HL-60/S4 (cell line): Measurements from ENCODE around the gene TSC22D1.

Source experiments
- in situ Hi-C: fragments of 300-500 bp; cut with MboI; formaldehyde crosslinking; loops from 2 replicates; pipeline ENCODE4 v1.14.3; 2022; ENCODE audit warnings: low sequenced_read_pairs

The TSC22D1 gene

DNA sequence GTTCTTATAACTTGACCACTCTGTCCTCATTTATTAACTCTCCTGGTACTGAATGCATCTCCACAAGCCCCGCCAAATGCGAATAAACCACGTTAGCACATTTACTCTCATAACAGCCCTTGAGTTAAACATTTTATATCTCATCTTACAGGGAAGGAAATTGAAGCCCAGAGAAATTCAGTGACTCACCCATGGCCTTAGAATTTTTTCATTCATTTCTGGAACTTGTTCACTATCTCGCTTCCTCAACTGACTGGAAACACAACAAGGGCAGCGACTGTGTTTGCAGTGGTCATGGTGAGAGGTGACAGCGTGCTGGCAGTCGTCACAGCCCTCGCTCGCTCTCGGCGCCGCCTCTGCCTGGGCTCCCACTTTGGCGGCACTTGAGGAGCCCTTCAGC lies 163.0 kb downstream of the TSC22D1 start:
- in situ Hi-C loops = no loop called here

- in situ Hi-C loops = no loop called here
Measured at GRCh38 chr13:44412346-44412935, 163.7 kb downstream of the TSC22D1 start.

DNA sequence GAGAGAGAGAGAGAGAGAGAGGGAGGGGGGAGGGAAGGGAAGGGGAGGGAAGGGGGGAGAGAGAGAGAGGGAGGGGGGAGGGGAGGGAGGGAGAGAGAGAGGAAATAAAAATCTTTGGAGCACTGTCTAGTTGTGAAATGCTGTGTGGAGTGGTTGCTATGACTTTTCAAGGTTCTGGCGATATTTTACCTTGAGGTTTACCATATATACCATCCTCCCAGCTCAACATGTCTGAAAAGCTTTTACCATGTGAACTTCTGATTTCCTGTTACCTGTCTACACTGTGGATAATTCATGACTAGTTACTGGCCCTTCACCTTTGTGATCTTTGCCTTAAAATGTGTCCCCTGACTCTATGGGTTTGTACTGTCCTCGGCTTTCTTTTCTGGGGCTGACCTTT lies 164.3 kb downstream of the TSC22D1 start:
- in situ Hi-C loops = no loop called here

- in situ Hi-C loops = no loop called here
Measured at GRCh38 chr13:44410328-44410859, 165.7 kb downstream of the TSC22D1 start.

- in situ Hi-C loops = no loop called here
Measured at GRCh38 chr13:44409595-44409994, 166.5 kb downstream of the TSC22D1 start.

DNA sequence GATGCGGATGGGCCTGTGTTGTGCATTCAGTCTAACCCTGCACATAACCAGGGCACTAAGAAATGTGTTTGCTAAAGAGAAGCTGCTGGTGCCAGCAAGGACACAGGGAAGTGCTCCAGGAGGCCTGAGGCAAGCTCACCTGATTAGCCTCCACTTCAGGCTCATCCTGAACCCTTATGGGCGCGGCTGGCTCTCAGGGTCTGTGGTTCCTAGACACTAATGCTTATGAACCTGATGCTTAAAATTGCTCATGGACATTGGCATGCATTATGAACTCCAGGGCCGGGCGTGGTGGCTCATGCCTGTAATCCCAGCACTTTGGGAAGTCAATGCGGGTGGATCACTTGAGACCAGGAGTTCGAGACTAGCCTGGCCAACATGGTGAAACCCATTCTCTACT lies 168.2 kb downstream of the TSC22D1 start:
- in situ Hi-C loops = no loop called here

- in situ Hi-C loops = no loop called here
Measured at GRCh38 chr13:44407379-44407778, 168.8 kb downstream of the TSC22D1 start.

DNA sequence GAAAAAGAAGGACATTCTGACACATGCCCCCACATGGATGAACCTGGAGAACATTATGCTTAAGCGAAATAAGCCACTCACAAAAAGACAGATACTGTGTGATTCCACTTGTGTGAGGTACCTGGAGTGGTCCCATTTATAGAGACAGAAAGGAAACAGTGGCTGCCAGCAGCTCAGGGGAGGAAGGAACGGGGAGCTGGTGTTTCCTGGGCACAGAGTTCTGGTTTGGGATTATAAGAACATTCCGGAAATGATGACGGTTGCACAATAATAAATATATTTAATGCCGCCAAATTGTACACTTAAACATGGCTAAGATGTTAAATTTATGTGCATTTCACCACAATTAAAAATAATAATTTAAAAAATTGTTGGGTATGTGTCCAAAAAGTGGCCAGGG lies 169.5 kb downstream of the TSC22D1 start:
- in situ Hi-C loops = no loop called here

DNA sequence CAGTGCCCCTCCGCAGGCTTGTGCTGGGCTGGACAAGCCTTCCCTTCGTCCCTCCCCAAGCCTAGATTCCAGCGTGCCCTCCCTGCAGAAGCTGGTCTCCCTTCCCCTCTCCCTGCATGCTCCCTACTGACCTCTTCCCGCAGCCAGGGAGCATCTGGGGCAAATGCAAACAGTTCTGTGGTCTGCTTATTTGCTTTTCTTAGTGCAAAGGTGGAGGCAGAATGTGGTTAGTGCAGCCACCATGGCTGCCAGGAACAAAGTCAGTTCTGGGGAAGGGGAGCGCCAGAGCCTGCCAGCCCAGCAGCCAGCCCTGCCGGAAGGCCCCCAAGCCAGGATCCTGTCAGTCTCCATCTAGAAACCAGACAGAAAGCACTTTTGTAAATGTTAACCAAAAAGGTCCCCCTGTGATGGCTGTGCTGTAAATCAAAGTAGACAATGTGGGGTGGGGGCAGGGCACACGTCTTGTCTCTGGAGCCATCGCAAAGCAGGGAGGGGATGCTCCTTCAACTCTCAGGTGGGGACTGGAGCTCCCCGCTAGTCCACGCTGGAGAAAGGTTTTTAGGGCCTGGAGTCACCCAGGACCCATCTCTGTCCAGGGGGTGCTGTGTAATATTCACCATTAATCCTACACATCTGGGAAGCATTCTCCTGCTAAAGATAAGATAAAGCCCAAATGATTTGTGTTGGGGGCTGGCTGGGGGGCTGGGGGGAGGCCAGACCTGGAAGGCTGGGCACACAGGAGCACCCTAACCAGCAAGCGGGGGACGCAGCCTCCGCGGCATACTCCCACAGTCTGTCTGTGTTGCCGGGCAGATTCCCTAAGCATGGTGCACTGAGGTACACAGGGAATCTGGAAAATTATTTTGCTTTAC lies 171.6 kb downstream of the TSC22D1 start:
- in situ Hi-C loops = no loop called here

DNA sequence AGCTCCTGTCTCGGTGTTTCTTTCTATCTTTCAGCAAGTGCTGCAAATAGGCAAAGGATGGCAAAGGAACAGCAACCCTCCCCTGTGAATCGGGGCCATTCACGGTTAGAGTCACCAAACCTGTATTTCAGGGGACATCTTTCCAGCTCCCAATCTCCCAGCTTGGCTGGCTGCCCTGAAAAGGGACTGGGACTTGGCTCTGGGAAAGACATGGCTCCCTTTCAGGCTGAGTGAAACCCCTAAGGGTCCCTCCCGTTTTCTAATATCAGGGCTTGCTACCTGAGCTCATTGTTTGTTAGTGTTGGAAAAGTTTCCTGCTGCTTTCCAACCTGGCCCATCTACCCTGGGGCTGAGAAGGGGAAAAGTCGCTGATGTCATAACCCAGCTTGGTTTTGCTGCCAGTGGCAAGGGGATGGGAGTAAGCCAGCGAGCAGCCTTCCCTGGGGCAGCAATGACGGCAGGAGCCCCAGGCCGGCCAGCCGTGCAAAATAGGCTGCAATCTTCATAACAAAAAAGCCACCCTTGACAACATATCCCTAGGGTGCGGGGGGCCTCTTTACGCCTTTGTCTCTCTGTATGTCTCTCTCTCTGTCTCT lies 172.6 kb downstream of the TSC22D1 start:
- in situ Hi-C loops = no loop called here

DNA sequence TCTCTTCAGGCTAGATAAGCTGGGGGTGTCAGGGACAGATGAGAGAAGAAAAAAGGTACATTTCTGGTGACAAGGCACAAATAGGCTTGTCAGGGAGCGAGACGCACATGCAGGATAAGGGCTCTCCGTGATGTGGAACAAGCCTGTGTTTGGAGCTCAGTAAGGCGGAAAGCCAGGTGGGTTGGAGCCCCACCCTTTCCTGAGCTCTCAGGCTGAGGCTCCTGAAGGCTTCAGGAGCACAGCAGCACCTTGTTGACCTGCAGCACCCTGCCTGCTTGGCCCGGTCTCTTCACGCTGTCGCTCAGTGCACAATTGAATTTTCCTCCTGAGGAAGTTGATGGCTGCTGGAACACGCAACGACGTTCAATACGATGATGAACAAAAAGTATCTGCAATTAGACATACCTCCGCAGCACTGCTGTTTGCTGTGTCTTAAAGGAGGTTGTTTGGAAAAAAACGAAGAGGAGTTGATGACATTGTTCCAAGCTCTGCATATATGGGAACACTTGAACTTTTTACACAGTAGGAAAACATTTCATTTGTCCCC lies 173.2 kb downstream of the TSC22D1 start:
- in situ Hi-C loops = no loop called here

GRCh38 chr13:44401577-44401976 lies 174.6 kb downstream of the TSC22D1 start:
- in situ Hi-C loops = no loop called here

- in situ Hi-C loops = no loop called here
Measured at GRCh38 chr13:44400736-44401135, 175.4 kb downstream of the TSC22D1 start.

DNA sequence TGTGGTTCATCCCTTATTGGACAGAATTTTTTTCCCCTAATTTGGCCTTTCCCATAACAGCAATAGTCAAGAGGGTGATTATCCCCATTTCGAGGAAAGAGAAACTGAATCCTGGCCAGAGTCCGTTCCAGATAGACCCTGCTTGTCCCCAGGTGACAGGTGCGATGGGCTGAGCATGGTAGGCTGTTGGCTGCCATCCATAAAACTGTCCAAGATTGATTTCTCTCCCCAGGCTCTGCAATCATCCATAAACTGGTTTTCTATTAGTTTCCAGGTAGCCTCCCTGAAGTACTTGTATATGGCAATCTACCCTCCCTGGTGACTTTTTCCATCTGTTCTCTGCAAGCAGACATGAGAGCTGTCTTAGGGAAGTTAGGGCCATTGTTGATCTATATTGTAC lies 177.1 kb downstream of the TSC22D1 start:
- in situ Hi-C loops = no loop called here

DNA sequence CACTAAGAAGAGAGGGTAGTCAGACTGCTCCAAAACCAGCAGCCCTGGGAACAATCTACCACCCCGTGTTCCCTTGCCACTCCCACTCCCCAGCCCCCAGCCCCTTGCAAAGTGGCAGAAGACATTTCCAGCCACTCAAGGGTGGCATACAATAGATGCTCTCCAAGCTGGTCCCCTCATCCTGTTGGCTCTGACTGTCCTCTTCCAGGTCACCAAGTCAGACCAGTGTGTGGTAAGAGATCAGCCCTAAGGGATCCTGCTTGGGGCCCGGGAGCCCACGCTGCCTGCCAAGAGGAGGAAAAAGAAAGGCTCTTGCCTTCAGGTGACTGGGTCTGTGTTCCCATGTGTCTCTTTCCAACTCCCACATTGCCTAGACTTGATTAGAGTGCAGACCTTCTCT lies 177.5 kb downstream of the TSC22D1 start:
- in situ Hi-C loops = no loop called here

DNA sequence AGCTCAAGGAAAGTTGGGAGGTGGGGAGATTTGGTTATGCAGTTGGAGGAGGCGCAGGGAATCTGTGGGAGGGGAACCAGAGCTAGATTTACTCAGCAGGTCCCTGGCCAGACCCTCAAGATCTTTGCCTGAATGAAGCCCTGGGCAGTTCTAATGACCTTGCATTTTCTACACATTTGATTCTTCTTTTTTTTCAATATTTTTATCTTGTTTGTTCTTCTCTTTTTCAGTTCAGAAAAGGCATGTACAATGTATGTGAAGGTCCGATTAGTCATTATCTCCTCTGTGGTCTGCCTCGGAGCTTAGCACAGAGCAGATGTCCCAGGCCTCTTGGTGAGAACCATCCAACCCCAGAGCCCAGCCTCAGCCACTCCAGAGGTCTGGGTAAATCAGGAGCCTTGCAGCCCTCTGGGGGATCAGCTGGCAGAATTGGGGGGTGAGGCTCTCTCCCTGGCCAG lies 178.3 kb downstream of the TSC22D1 start:
- in situ Hi-C loops = no loop called here

DNA sequence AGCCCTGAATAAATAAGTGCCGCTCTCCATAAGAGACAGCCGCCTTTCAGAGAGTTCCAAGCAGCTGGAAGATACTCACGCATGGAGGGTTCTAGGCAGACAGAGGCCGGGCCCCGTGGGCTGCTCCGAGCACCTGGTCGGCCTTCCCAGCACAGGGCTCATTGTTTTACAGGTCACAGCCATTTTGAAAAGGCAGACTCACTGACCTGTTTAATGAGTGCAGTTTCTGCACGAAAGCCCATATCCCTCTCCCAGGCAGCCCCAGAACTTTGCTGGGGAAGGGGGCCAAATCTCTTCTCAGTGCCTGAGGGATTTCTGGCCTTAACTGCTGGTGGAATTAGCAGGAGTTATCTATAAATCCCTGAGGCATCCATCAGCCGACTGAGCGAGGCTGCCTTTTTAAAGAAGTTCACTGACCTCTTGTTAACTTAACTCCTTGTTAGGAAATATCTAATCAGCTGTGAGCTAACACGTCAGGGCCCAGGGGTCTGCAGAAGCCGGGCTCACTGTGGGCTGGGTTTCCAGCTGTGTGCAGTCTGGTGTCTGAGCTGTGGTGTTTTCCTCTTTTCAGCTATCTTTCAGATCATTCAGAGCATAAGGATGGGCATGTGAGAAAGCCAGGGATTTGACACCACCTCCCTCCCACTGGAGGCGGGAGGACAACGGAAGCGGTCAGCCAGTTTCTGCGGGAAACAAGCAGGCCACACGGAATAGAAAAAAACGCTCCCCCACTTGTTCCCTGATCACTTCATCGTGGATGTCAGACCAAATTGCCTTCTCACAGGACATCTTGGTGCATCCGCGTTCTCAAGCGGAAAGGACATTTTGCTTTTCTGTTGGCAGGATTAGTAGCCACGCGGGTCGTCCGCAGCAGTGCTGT lies 179.2 kb downstream of the TSC22D1 start:
- in situ Hi-C loops = no loop called here

DNA sequence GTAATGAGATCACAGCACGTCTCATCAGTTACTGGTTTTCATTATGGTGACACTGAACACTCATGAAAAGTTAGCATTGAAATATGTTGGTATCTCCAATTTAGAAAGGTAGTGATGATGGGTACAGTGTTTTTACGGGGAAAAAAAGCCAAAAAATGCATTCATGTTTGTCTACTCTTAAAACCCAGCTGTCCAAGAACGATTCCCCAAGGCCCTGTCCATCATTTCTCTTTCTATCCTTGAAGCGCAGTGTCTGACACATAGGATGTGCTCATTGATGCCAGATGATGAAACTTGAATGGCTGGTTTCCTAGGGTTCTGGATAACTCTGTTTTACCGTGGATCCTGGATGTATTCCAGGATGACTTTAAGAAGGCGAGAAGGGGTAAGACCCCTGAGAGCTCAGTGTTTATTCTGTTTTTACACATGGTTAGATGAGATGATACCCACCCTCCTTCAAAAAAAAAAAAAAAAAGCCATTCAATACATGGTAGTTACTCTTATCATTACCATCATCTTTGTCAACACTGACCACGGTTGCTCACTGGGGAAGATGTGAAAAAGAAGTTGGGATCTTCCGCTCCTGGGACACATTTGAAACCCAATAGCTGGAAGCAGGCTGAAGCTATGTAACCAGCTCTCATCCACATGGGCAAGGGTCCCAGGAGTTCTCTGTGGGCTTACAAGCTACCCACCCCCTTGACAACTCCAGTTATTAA lies 180.0 kb downstream of the TSC22D1 start:
- in situ Hi-C loops = no loop called here

GRCh38 chr13:44394658-44395057 lies 181.5 kb downstream of the TSC22D1 start:
- in situ Hi-C loops = no loop called here

DNA sequence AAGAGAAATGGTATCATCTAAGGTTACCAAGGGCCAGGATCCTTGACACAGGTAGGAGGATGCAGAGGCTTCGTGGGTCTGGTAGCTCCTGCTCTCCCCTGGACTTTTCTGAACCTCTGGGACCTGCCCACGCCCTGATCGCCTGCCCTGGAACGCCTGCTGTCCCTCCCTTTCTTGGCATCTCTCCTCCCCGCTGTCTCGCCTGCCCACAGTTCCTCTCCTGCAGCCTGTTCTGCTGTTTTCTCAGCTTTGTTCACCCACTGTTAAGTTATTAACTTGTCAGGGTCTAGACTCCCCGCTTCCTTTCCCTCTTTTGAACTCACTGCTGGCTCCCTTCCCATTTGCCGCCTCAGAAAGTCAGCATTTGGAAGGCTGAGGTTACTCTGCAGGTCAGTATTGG lies 182.7 kb downstream of the TSC22D1 start:
- in situ Hi-C loops = no loop called here
